Natural killer cell (primary cell): ENCODE data around the gene STARD3. TPM values are rescaled to one million over a fixed set of nuclear protein-coding genes. Genes with fewer than 3 reads are reported as not detected.

ENCODE experiments used
- ATAC-seq, 3 donors: fragments of 150-1000 bp in 2 of 3; fragments of 200-7000 bp in 1 of 3; cut with Tn5 transposase; 1 replicate in 1 of 3; 2 replicates in 2 of 3; pipeline ENCODE4 v1.10.0; 2021; ENCODE audit warnings: mild to moderate bottlenecking in 2 of 3, moderate library complexity in 2 of 3
- DNase-seq, 2 donors: peaks; one replicate each; pipeline versions ENCODE4 v3.0.0 to v3.0.0-alpha.2; 2013 to 2021; ENCODE audit warnings: mixed read lengths in 1 of 2
- H3K27ac ChIP-seq: one replicate; pipeline ENCODE4 v1.5.1; 2013; ENCODE audit warnings: mild to moderate bottlenecking, low read length
- H3K27me3 ChIP-seq: one replicate; pipeline ENCODE4 v1.6.1; 2013; ENCODE audit warnings: low read length; ENCODE audit not compliant: control insufficient read depth, insufficient read depth
- H3K36me3 ChIP-seq: one replicate; pipeline ENCODE4 v1.6.1; 2013; ENCODE audit warnings: low read length; ENCODE audit not compliant: control insufficient read depth, insufficient read depth
- H3K4me1 ChIP-seq: one replicate; pipeline ENCODE4 v1.6.1; 2013; ENCODE audit warnings: low read length; ENCODE audit not compliant: control insufficient read depth, insufficient read depth
- H3K4me3 ChIP-seq: one replicate; pipeline ENCODE4 v1.5.1; 2013; ENCODE audit warnings: low read length
- H3K9me3 ChIP-seq: one replicate; pipeline ENCODE4 v1.6.1; 2013; ENCODE audit warnings: low read length; ENCODE audit not compliant: control insufficient read depth, insufficient read depth
- H3K27ac Mint-ChIP-seq, 2 donors: one replicate each; pipeline ENCODE4 v1.8.0; 2022; ENCODE audit warnings: mild to moderate bottlenecking in 2 of 2, mixed read lengths in 2 of 2, moderate library complexity in 1 of 2
- H3K27me3 Mint-ChIP-seq, 2 donors: one replicate each; pipeline ENCODE4 v1.8.0; 2022; ENCODE audit warnings: low read depth in 2 of 2, mixed read lengths in 2 of 2
- H3K36me3 Mint-ChIP-seq: one replicate; pipeline ENCODE4 v1.8.0; 2022; ENCODE audit warnings: mixed read lengths
- H3K4me1 Mint-ChIP-seq, 2 donors: one replicate each; pipeline ENCODE4 v1.8.0; 2022; ENCODE audit warnings: mixed read lengths in 2 of 2
- H3K4me3 Mint-ChIP-seq: one replicate; pipeline ENCODE4 v1.8.0; 2022; ENCODE audit warnings: mild to moderate bottlenecking, moderate library complexity, mixed read lengths
- H3K9me3 Mint-ChIP-seq, 2 donors: one replicate each; pipeline ENCODE4 v1.8.0; 2022; ENCODE audit warnings: mixed read lengths in 2 of 2
- WGBS: methylation state at CpG from one replicate; pipeline ENCODE4 v1.1.7; 2013; ENCODE audit warnings: missing lambda C conversion rate; ENCODE audit not compliant: insufficient coverage; 5-methylcytosine and 5-hydroxymethylcytosine counted together
- intact Hi-C: fragments of 100-400 bp; cut with micrococcal nuclease; formaldehyde crosslinking; loops from one replicate; pipeline ENCODE4 v1.14.2; 2022
- total RNA-seq, 4 donors: library from RNA; stranded (reverse); fragments of 120-200 nt in 1 of 4; gene quantifications; one replicate each; pipeline versions ENCODE4 v1.2.3 to v1.2.4, GENCODE V29; 2013 to 2022
- TF ChIP-seq, protein P1 (sequence below): fragments of 200-600 bp; IDR thresholded peaks from one replicate; pipeline ENCODE4 v1.8.0; 2022; ENCODE audit warnings: antibody characterized with exemption

The STARD3 gene
- total RNA-seq, 3 donors from 2014 or later (not counting 1 experiment from before 2014, with no cell fraction given): 97.1 to 115 (median 105) TPM

DNA sequence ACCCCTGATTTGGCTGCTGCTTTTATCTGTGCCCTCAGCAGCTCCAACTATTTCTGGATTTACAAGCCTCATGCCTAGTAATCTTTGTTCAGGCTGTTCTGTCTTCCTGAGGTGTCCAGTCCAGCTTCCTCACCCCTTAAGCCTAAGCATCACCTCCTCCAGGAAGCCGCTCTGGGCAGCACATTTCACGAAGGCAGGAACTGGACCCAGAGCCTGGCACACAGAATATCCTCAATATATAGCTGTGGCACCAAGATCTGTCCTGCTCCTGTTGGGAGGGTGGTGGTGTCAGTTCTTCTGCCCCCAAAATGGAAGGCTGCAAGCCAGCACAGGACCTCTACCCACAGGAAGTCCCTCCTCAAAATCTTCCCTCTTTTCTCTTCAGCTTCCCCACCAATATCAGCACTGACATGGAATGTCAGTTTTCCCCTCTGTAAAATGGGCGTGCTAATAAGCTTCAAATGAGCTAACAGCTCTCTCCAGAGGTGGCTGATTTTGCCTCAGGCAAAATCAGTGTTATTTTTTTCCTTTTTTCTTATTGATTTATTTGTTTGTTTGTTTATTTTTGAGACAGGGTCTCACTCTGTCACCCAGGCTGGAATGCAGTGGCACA lies 22.3 kb upstream of the STARD3 start:
- intact Hi-C loops: no loop called here
- TF ChIP-seq, protein P1, sequence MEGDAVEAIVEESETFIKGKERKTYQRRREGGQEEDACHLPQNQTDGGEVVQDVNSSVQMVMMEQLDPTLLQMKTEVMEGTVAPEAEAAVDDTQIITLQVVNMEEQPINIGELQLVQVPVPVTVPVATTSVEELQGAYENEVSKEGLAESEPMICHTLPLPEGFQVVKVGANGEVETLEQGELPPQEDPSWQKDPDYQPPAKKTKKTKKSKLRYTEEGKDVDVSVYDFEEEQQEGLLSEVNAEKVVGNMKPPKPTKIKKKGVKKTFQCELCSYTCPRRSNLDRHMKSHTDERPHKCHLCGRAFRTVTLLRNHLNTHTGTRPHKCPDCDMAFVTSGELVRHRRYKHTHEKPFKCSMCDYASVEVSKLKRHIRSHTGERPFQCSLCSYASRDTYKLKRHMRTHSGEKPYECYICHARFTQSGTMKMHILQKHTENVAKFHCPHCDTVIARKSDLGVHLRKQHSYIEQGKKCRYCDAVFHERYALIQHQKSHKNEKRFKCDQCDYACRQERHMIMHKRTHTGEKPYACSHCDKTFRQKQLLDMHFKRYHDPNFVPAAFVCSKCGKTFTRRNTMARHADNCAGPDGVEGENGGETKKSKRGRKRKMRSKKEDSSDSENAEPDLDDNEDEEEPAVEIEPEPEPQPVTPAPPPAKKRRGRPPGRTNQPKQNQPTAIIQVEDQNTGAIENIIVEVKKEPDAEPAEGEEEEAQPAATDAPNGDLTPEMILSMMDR: no peak
- no peak for ATAC-seq

DNA sequence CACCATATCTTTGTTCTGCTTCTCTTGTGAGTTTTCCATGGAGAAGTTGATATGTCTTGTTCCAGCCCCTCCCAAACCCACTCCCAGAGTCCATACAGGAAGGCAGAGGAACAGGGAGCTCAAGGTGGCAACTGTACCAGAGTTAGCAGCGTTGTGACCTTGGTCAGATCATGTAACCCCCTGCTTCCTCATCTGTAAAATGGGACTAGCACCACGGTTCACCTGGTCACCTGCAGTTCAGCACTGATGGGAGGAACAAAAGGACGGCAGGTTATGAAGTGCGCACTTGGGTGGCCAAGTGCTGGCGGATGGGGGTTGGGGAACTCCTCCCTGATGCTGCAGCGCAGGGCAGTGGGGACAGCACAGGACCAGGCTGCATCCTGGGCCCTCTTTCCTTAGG lies 21.5 kb upstream of the STARD3 start:
- peaks cover 15 to 29% of the 10 kb centered on the region in 2 donors for H3K27me3 Mint-ChIP-seq
- no peaks in the 10 kb centered on the region for H3K36me3 Mint-ChIP-seq
- peaks cover 13% of the 10 kb centered on the region for H3K4me1 ChIP-seq
- no peak for DNase-seq
- no peak overlapping the region for H3K27ac Mint-ChIP-seq
- 64% methylated on average over 6 of the region's 6 CpGs for WGBS
- ATAC-seq: no peak
- H3K4me3 Mint-ChIP-seq: peak overlapping the region; percentile 42
- no peaks in the 10 kb centered on the region for H3K36me3 ChIP-seq
- H3K9me3 ChIP-seq: no peaks in the 10 kb centered on the region
- TF ChIP-seq, protein P1: no peak
- intact Hi-C loops: no loop called here
- H3K27ac ChIP-seq: no peak overlapping the region
- no peak overlapping the region for H3K4me3 ChIP-seq
- peaks cover 7% of the 10 kb centered on the region in 2 donors for H3K4me1 Mint-ChIP-seq
- H3K9me3 Mint-ChIP-seq: no peaks in the 10 kb centered on the region
- peaks cover 5% of the 10 kb centered on the region for H3K27me3 ChIP-seq

More for the DNA sequence above, 22.3 kb upstream of the STARD3 start:
- Mint-ChIP-seq H3K27ac (no peak overlapping the region), H3K36me3 (no peaks in the 10 kb centered on the region), H3K4me1 (peaks cover 7% of the 10 kb centered on the region in 2 donors), H3K27me3 (peaks cover 17 to 30% of the 10 kb centered on the region in 2 donors), H3K4me3 (no peak overlapping the region), H3K9me3 (no peaks in the 10 kb centered on the region)
- Histone ChIP-seq H3K36me3 (no peaks in the 10 kb centered on the region), H3K9me3 (no peaks in the 10 kb centered on the region), H3K27ac (no peak overlapping the region), H3K4me3 (no peak overlapping the region), H3K4me1 (peaks cover 13% of the 10 kb centered on the region), H3K27me3 (peaks cover 7% of the 10 kb centered on the region)
- 82% methylated on average over 3 of the region's 3 CpGs for WGBS
- DNase-seq: no peak

DNA sequence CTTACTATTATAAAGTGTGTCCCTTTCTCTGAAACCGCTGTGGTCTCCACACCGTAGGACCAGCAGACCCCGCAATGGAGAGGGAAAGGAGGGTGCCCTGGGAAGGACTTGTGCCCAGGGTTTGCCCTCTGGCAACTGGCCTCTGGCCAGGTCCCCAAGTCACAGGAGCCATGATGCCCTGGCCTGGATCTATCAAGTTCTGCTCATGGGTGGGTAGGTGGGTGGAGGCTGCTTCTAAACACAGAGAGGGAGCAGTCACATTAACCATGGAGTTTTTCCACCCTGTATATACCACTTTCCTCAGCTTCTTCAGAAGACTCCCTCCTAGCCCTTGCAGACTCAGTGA lies 19.9 kb upstream of the STARD3 start:
- H3K9me3 Mint-ChIP-seq: no peaks in the 10 kb centered on the region

More for the DNA sequence above, 19.9 kb upstream of the STARD3 start:
- no peak for DNase-seq
- H3K36me3 Mint-ChIP-seq: no peaks in the 10 kb centered on the region
- Histone ChIP-seq H3K9me3 (no peaks in the 10 kb centered on the region), H3K27me3 (peaks cover 5% of the 10 kb centered on the region), H3K36me3 (no peaks in the 10 kb centered on the region), H3K27ac (no peak overlapping the region), H3K4me3 (no peak overlapping the region), H3K4me1 (peaks cover 18% of the 10 kb centered on the region)
- no peak for ATAC-seq
- peaks cover 11 to 12% of the 10 kb centered on the region in 2 donors for H3K4me1 Mint-ChIP-seq
- 70% methylated on average over 3 of the region's 3 CpGs for WGBS
- TF ChIP-seq, protein P1: no peak
- intact Hi-C loops: no loop called here
- peak overlapping the region; percentile 57 for H3K4me3 Mint-ChIP-seq
- peaks cover 15 to 29% of the 10 kb centered on the region in 2 donors for H3K27me3 Mint-ChIP-seq
- no peak overlapping the region for H3K27ac Mint-ChIP-seq
